SK-N-MC (cell line): ENCODE data around the gene NECAB2.

Experiments used
- DNase-seq: peaks from one replicate; pipeline ENCODE4 v3.0.0-alpha.2; 2011; ENCODE audit warnings: low read depth, low spot score
- H3K27ac ChIP-seq: fragments of 200-600 bp; sonication (generic); 2 replicates; pipeline ENCODE4 v1.5.1; 2016; ENCODE audit warnings: mixed run types
- H3K36me3 ChIP-seq: fragments of 200-600 bp; sonication (generic); 2 replicates; pipeline ENCODE4 v1.6.1; 2017; ENCODE audit warnings: antibody characterized with exemption, low read length, mixed read lengths; ENCODE audit not compliant: insufficient read depth
- H3K4me3 ChIP-seq: fragments of 200-600 bp; sonication (generic); 2 replicates; pipeline ENCODE4 v1.5.1; 2016
- H3K9ac ChIP-seq: fragments of 200-600 bp; sonication (generic); 2 replicates; pipeline ENCODE4 v1.8.0; 2017; ENCODE audit warnings: mixed run types, mixed read lengths; ENCODE audit not compliant: insufficient read length
- H3K9me3 ChIP-seq: fragments of 200-600 bp; sonication (generic); 2 replicates; pipeline ENCODE4 v1.6.1; 2017; ENCODE audit warnings: low read depth, mild to moderate bottlenecking, antibody characterized with exemption, low read length, moderate library complexity, mixed read lengths
- EZH2 ChIP-seq: fragments of 200-600 bp; sonication (generic); IDR thresholded peaks from one replicate; pipeline ENCODE4 v1.6.1; 2017; ENCODE audit warnings: antibody characterized with exemption
- FOXP2 ChIP-seq: optimal IDR thresholded peaks from 2 replicates; pipeline ENCODE3; 2011; ENCODE audit warnings: mild to moderate bottlenecking, moderate library complexity; ENCODE audit not compliant: insufficient read depth; ENCODE audit errors: extremely low read length, control extremely low read depth
- POLR2AphosphoS5 ChIP-seq: IDR thresholded peaks from 2 replicates; pipeline ENCODE4 v1.6.1; 2012; ENCODE audit warnings: mild to moderate bottlenecking, low read depth, low read length, borderline replicate concordance

The NECAB2 gene

DNA sequence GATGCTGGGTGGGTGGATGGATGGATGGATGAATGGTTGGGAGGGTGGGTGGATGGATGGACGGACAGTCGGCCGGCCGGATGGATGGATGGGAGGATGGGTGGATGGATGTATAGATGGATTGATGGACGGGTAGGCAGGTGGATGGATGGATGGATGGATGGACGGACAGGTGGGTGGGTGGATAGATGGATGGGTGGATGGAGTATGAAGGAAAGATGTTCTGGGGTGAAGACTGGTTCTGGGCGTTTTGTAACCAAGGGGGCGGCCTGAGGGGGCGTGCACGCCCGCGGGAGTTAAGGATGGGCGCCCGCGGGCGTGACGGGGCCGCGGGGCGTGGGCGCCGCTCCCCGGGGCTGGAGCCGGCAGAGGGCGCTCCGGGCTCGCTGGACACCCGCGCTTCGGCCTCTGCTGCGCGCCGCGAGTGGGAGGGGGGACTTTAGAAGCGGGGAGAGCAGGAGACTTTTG lies at the start of gene NECAB2:
NECAB2 (plus strand) TSS at position 407 of the 468 bp plus-strand sequence. CDS start 405 bp downstream, outside the sequence.
- Histone ChIP-seq H3K9ac (no peak within 1 kb of the TSS), H3K9me3 (no peaks in the 10 kb centered on the region), H3K27ac (no peak within 1 kb of the TSS), H3K4me3 (no peak within 1 kb of the TSS), H3K36me3 (no peaks in the 10 kb centered on the region)
- no peak for DNase-seq
- TF ChIP-seq POLR2AphosphoS5: no peak
- TF ChIP-seq FOXP2: no peak
- TF ChIP-seq EZH2: no peak

GRCh38 chr16:83920894-83921491 lies 47.1 kb upstream of the NECAB2 start:
- TF ChIP-seq POLR2AphosphoS5 (no peak), FOXP2 (no peak), EZH2 (no peak)
- Histone ChIP-seq H3K36me3 (no peaks in the 10 kb centered on the region), H3K9me3 (no peaks in the 10 kb centered on the region), H3K27ac (no peak overlapping the region), H3K4me3 (no peak overlapping the region), H3K9ac (no peak overlapping the region)
- DNase-seq: no peak

DNA sequence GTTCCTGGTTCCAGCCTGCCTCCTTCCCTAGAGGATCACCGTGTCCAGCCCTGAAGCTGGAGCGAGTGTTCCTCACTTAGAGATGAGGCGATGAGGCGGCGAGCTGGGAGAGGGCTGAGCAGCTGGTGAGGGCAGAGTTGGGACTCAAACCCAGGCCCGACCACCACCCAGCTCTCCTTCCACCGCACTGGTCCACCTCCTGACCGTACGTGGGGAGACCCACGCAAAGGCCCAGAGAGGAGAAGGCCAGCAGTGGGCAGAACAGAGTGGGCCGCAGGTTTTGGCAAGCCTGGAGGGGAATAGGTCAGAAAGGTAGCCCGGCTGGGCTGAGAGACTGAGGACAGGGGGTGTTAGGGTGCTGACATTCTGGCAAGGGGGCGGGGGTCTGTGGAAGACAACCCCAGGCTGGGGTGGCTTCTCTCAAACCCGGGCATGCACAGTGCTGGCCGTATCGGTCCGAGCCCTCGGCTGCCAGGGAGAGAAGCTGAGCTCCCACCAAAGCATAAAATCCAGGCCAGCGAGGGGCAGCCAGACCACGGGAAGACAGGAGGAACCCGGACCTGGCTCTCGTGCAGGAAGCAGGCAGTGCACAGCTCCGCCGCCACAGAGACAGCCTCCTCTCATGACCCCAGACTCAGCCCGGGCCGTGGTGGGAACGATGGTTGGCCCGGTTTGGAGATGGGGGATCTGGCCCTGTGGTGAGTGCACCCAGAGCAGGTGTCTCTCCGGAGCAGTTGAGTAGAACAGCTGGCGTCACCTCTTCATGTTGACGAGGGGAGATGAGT lies 44.3 kb upstream of the NECAB2 start:
- H3K27ac ChIP-seq: no peak overlapping the region
- no peaks in the 10 kb centered on the region for H3K36me3 ChIP-seq
- DNase-seq: no peak
- H3K9ac ChIP-seq: no peak overlapping the region
- TF ChIP-seq POLR2AphosphoS5 (no peak), FOXP2 (no peak), EZH2 (no peak)
- no peak overlapping the region for H3K4me3 ChIP-seq
- H3K9me3 ChIP-seq: no peaks in the 10 kb centered on the region

DNA sequence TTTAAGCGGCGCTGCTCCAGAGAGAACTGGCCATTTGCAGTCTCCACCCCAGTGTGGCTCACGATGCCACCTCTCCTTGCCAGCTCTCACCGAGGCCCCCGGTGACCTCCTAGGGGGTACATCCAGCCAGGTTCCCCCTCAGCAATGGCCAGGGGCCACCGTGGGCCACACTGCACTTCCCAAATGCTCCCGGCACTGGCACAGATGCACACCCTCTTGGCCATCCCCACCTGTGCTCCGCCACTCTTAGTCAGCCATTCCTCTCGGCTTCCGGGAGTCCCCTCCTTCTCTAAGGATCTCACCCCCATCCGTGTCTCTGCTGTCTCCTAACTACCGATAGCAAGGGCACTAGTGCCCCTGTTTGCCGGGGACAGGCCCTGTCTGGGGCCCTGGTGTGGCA lies 43.4 kb upstream of the NECAB2 start:
- H3K4me3 ChIP-seq: no peak overlapping the region
- no peak for TF ChIP-seq FOXP2
- no peak for TF ChIP-seq EZH2
- no peak for TF ChIP-seq POLR2AphosphoS5
- H3K27ac ChIP-seq: no peak overlapping the region
- no peaks in the 10 kb centered on the region for H3K36me3 ChIP-seq
- no peak for DNase-seq
- H3K9me3 ChIP-seq: no peaks in the 10 kb centered on the region
- no peak overlapping the region for H3K9ac ChIP-seq

GRCh38 chr16:83925095-83925905 lies 42.7 kb upstream of the NECAB2 start:
- DNase-seq: no peak
- TF ChIP-seq EZH2: no peak
- TF ChIP-seq FOXP2: no peak
- no peak for TF ChIP-seq POLR2AphosphoS5
- H3K36me3 ChIP-seq: no peaks in the 10 kb centered on the region
- no peak overlapping the region for H3K4me3 ChIP-seq
- no peak overlapping the region for H3K9ac ChIP-seq
- no peaks in the 10 kb centered on the region for H3K9me3 ChIP-seq
- H3K27ac ChIP-seq: no peak overlapping the region

DNA sequence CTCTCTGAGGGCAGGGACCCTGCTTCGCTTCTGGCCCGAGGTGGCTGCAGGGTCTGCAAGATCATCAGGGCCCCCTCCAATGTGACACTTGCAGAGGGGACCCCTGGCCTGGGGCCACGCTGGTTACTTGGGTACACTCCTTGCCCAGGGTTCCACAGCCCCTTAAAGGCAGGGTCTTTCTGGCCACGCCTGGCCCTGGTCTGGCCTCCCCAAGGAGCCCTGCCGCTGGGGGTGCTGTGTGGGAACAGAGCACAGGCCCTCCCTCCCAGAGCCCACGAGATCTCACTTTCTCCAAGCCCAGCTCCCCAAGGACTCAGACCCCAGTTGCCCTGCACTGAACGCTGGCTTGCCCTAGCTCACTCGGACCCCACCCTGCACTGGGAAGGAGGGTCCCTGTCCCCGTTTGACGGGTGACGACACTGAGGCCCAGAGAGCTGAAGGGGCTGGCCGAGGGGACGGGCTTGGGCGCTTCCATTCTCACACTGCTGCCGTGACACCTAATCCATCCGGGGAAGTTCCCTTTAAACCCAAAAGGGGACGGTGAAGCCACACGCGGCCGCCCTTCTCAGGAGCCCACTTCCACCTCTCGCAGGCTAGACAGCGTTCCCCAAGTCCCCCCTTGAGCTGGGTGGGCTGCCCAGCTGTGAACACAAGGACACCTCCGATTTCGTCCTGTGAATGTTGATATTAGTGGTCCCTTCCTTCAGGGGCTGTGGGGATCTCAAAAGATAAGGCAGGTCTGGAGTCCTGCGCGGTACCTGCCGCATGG lies 41.9 kb upstream of the NECAB2 start:
- Histone ChIP-seq H3K4me3 (no peak overlapping the region), H3K9ac (no peak overlapping the region), H3K9me3 (no peaks in the 10 kb centered on the region), H3K27ac (no peak overlapping the region), H3K36me3 (no peaks in the 10 kb centered on the region)
- DNase-seq: no peak
- TF ChIP-seq EZH2 (no peak), POLR2AphosphoS5 (no peak), FOXP2 (no peak)

DNA sequence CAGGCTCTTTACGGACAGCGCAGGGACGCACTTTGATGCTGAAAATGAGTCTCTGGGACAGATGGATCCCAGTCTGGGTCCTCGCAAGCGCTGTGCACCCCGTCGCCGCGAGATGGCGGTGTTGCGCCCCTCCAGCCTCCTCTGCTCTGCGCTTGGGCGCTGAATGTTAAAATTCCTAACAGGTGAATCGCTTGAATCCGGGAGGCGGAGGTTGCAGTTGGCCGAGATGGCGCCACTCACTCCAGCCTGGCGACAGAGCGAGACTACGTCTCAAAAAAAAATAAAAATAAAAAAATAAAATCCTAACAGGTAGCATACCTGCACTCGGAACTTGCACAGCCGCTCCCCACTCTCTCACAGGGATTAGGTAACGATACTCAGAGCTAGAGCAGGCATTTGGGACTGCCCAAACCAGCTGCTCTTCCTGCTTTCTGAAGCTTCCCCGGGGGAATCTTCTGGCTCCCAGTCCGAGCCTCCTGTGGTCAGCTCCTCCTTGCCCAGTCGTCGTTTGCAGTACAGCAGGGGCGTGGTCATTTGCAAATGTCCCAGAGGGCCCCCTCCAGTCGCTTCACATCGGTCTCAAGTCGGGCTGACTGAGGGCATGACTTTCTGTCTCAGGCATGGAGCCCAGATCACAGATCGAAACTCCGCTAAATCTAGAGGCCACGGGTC lies 41.2 kb upstream of the NECAB2 start:
- TF ChIP-seq EZH2: no peak
- no peak for TF ChIP-seq FOXP2
- TF ChIP-seq POLR2AphosphoS5: no peak
- DNase-seq: no peak
- Histone ChIP-seq H3K9ac (no peak overlapping the region), H3K9me3 (no peaks in the 10 kb centered on the region), H3K36me3 (no peaks in the 10 kb centered on the region), H3K4me3 (no peak overlapping the region), H3K27ac (no peak overlapping the region)
